HG03558 (cell line): Measurements from ENCODE around the gene ZBTB17.

Experiments used
- ATAC-seq: cut with Tn5 transposase; IDR thresholded peaks from one replicate; pipeline ENCODE4 v1.9.1; 2021; ENCODE audit warnings: moderate number of reproducible peaks; ENCODE audit not compliant: unreplicated experiment; ENCODE audit errors: extremely low read depth

Gene ZBTB17

GRCh38 chr1:15950302-15950701 is 25.6 kb downstream of the ZBTB17 start:
- no peak for ATAC-seq

GRCh38 chr1:15949453-15950245 is 26.3 kb downstream of the ZBTB17 start:
- no peak for ATAC-seq

- ATAC-seq: no peak
These were observed 27.1 kb downstream of the ZBTB17 start for GRCh38 chr1:15948595-15949452.

GRCh38 chr1:15948091-15948591 is 27.8 kb downstream of the ZBTB17 start:
- no peak for ATAC-seq

- no peak for ATAC-seq
These were observed 28.4 kb downstream of the ZBTB17 start for GRCh38 chr1:15947382-15948090.

- no peak for ATAC-seq
These were observed 29.1 kb downstream of the ZBTB17 start for GRCh38 chr1:15946571-15947381.

- no peak for ATAC-seq
These were observed 30.0 kb downstream of the ZBTB17 start for GRCh38 chr1:15945832-15946448.

GRCh38 chr1:15945011-15945831 is 30.7 kb downstream of the ZBTB17 start:
- ATAC-seq: no peak

- ATAC-seq: no peak
These were observed 31.4 kb downstream of the ZBTB17 start for GRCh38 chr1:15944308-15945010.

- no peak for ATAC-seq
These were observed 32.0 kb downstream of the ZBTB17 start for GRCh38 chr1:15943992-15944307.

GRCh38 chr1:15943328-15943991 is 32.4 kb downstream of the ZBTB17 start:
- no peak for ATAC-seq

GRCh38 chr1:15942661-15943327 is 33.1 kb downstream of the ZBTB17 start:
- ATAC-seq: no peak

- ATAC-seq: no peak
These were observed 33.8 kb downstream of the ZBTB17 start for GRCh38 chr1:15941899-15942660.

GRCh38 chr1:15941044-15941840 is 34.7 kb downstream of the ZBTB17 start:
- no peak for ATAC-seq
